ENCODE measurements around the gene SLC51B.
A peak's percentile ranks its signal among the peaks of the same experiment; 100 is the strongest.
"Not testable (repeated sequence)": the region's sequence is repeated elsewhere in the genome, so short reads cannot be mapped to it uniquely, and the experiment has no call there.

The SLC51B gene

GRCh38 chr15:65071381-65071811 lies 26.2 kb downstream of the SLC51B start:
- DNase-seq (ENCODE audit: low read depth): no peak
- no peak overlapping the region for H3K4me3 ChIP-seq (ENCODE audit: low read length)
- no peak for TF ChIP-seq CTCF (conservative IDR thresholded peaks at IDR 0.05; ENCODE audit: low read length)

GRCh38 chr15:65072027-65072426 lies 26.8 kb downstream of the SLC51B start:
- peak; percentile 47 for DNase-seq (ENCODE audit: low read depth)
- no peak for TF ChIP-seq CTCF (conservative IDR thresholded peaks at IDR 0.05; ENCODE audit: low read length)
- no peak overlapping the region for H3K4me3 ChIP-seq (ENCODE audit: low read length)

GRCh38 chr15:65072617-65073016 lies 27.4 kb downstream of the SLC51B start:
- H3K4me3 ChIP-seq (ENCODE audit: low read length): no peak overlapping the region
- no peak for DNase-seq (ENCODE audit: low read depth)
- no peak for TF ChIP-seq CTCF (conservative IDR thresholded peaks at IDR 0.05; ENCODE audit: low read length)

GRCh38 chr15:65074946-65075345 lies 29.8 kb downstream of the SLC51B start:
- DNase-seq (ENCODE audit: low read depth); H3K4me3 ChIP-seq (ENCODE audit: low read length): not testable (repeated sequence)

GRCh38 chr15:65075607-65076395 lies 30.6 kb downstream of the SLC51B start:
- DNase-seq (ENCODE audit: low read depth); H3K4me3 ChIP-seq (ENCODE audit: low read length): not testable (repeated sequence)

- DNase-seq (ENCODE audit: low read depth): no peak
- no peak within 1 kb of the TSS for H3K4me3 ChIP-seq (ENCODE audit: low read length)
- no peak for TF ChIP-seq CTCF (conservative IDR thresholded peaks at IDR 0.05; ENCODE audit: low read length)
Measured at GRCh38 chr15:65076486-65077290, 31.5 kb downstream of the SLC51B start, which contains the start of gene KBTBD13. Gene KBTBD13 (plus strand): TSS chr15:65076746. CDS start chr15:65076816, 70 bp downstream.

GRCh38 chr15:65077291-65077980 lies 32.2 kb downstream of the SLC51B start:
- no peak overlapping the region for H3K4me3 ChIP-seq (ENCODE audit: low read length)
- no peak for TF ChIP-seq CTCF (conservative IDR thresholded peaks at IDR 0.05; ENCODE audit: low read length)
- no peak for DNase-seq (ENCODE audit: low read depth)
